GM12892 (cell line): ENCODE measurements around the gene BSN.

Source experiments
- POLR2A ChIP-seq: IDR thresholded peaks from 2 replicates; pipeline ENCODE4 v1.6.1; 2011; ENCODE audit warnings: low read depth, low read length, control low read depth
- POLR2AphosphoS5 ChIP-seq: IDR thresholded peaks from 2 replicates; pipeline ENCODE4 v1.6.1; 2011; ENCODE audit warnings: low read depth, low read length, control low read depth
- TAF1 ChIP-seq: IDR thresholded peaks from 2 replicates; pipeline ENCODE4 v1.6.1; 2011; ENCODE audit warnings: low read depth, mild to moderate bottlenecking, control low read depth, low read length, borderline replicate concordance

DNA sequence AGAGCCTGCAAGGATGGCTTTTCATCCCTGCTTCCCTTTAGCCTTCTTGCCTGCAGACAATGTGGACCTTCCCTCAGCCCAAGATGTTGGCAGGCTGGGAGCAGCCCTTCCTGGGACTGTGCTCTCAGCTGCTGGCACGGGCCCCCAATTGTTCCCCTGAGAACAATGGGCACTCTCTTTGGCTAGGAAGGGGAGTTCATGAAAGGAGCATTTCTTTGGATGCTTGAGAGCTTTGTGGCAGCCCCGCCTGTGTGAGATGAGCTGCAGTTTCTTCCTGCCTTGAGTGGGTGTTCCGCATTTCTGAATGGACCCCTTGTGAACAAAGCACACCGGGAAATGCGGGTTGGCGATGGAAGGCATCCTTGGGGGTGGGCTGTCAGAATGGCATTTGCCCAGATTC is 35.0 kb upstream of the BSN start:
- TF ChIP-seq POLR2A (no peak), POLR2AphosphoS5 (no peak), TAF1 (no peak)
